ENCODE results near the gene NOP9. TPM values are rescaled to one million over a fixed set of nuclear protein-coding genes. Genes with fewer than 3 reads are reported as not detected.
"Not testable (repeated sequence)": the region's sequence is repeated elsewhere in the genome, so short reads cannot be mapped to it uniquely, and the experiment has no call there.

NOP9 gene
- total RNA-seq, 1 donor from 2014 or later = 17.1 TPM

GRCh38 chr14:24325963-24326362 lies 26.3 kb downstream of the NOP9 start:
- no peak overlapping the region for H3K4me3 ChIP-seq (ENCODE audit: low read depth, low read length)
- DNase-seq (ENCODE audit: low read depth) = no peak
- TF ChIP-seq CTCF (conservative IDR thresholded peaks at IDR 0.05; ENCODE audit: low read depth, low read length) = no peak

DNA sequence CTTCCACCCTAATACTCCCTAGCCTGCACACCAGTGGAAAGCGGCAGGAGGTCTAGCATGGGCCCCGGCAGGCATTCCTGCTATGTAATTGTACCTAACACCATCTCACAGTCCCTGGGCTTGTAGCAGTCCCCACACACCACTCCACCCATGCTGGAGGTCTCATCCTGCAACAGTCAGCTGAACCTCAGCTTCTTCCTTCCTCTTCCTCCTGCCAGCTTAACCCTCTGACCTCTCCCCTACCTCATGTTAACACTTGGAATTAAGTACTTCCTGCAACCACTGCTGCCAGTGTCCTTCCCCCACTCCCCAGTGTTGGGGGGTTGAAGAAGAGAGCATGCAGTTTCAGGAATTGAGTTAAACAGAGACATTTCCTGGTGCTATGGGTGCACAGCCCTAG lies 27.7 kb downstream of the NOP9 start:
- DNase-seq (ENCODE audit: low read depth) = no peak
- no peak for TF ChIP-seq CTCF (conservative IDR thresholded peaks at IDR 0.05; ENCODE audit: low read depth, low read length)
- no peak overlapping the region for H3K4me3 ChIP-seq (ENCODE audit: low read depth, low read length)

- not testable (repeated sequence) for H3K4me3 ChIP-seq (ENCODE audit: low read depth, low read length); DNase-seq (ENCODE audit: low read depth)
- peak; percentile 40 for TF ChIP-seq CTCF (conservative IDR thresholded peaks at IDR 0.05; ENCODE audit: low read depth, low read length)
These were observed 28.3 kb downstream of the NOP9 start for GRCh38 chr14:24327914-24328313.

DNA sequence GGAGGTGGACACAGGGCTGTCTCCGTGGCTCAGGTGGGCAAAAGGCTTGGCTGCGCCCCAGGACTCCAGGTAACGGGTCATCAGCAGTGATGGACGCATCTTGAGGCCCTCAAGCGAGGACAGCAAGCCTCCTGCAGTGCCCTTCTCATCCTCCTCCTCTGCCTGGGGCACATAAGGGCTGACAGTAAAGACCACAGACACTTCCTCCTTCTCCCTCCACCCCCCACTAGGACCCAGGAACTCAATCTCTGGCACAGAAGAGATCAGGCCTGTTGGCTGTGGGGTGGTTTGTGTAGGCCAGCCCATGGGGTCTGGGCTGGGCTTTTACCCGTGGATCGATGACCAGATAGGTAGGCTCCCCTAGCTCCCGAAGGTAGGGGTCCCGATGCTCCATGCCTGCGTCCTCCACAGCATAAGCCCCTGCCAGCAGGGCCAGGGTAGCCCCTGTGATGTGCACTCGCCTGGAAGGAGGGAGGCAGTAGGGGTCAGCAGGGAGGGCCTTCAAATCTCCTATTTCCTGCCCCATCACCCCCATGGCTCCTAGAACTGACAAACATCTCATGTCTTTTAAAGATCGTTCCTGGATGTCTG lies 29.5 kb downstream of the NOP9 start:
- no peak overlapping the region for H3K4me3 ChIP-seq (ENCODE audit: low read depth, low read length)
- TF ChIP-seq CTCF (conservative IDR thresholded peaks at IDR 0.05; ENCODE audit: low read depth, low read length) = no peak
- no peak for DNase-seq (ENCODE audit: low read depth)

GRCh38 chr14:24329736-24330135 lies 30.1 kb downstream of the NOP9 start:
- no peak overlapping the region for H3K4me3 ChIP-seq (ENCODE audit: low read depth, low read length)
- DNase-seq (ENCODE audit: low read depth) = no peak
- no peak for TF ChIP-seq CTCF (conservative IDR thresholded peaks at IDR 0.05; ENCODE audit: low read depth, low read length)

GRCh38 chr14:24330973-24331674 lies 31.5 kb downstream of the NOP9 start:
- DNase-seq (ENCODE audit: low read depth) = no peak
- H3K4me3 ChIP-seq (ENCODE audit: low read depth, low read length) = no peak overlapping the region
- TF ChIP-seq CTCF (conservative IDR thresholded peaks at IDR 0.05; ENCODE audit: low read depth, low read length) = no peak
